ENCODE data around the gene DISP2.

The DISP2 gene

GRCh38 chr15:40388941-40389823 lies 31.2 kb downstream of the DISP2 start:
- DNase-seq (ENCODE audit: low read depth in 2 of 2, low spot score in 1 of 2), result no peak

GRCh38 chr15:40389824-40390595 lies 32.0 kb downstream of the DISP2 start:
- no peak for DNase-seq (ENCODE audit: low read depth in 2 of 2, low spot score in 1 of 2)

GRCh38 chr15:40392986-40393948 lies 35.2 kb downstream of the DISP2 start:
- DNase-seq (ENCODE audit: low read depth in 2 of 2, low spot score in 1 of 2), result no peak

- no peak for DNase-seq (ENCODE audit: low read depth in 2 of 2, low spot score in 1 of 2)
Measured at GRCh38 chr15:40397688-40398412, 39.8 kb downstream of the DISP2 start.

- no peak for DNase-seq (ENCODE audit: low read depth in 2 of 2, low spot score in 1 of 2)
Measured at GRCh38 chr15:40398413-40398873, 40.4 kb downstream of the DISP2 start.

GRCh38 chr15:40399370-40399769 lies 41.4 kb downstream of the DISP2 start:
- DNase-seq (ENCODE audit: low read depth in 2 of 2, low spot score in 1 of 2), result no peak

GRCh38 chr15:40405501-40406381 lies 47.7 kb downstream of the DISP2 start, which contains the start of gene IVD:
Gene IVD (plus strand): TSS chr15:40405795. CDS start chr15:40405828, 33 bp downstream.
- peak; percentile 65 to 79 for DNase-seq (ENCODE audit: low read depth in 2 of 2, low spot score in 1 of 2)

GRCh38 chr15:40407330-40407990 lies 49.4 kb downstream of the DISP2 start:
- no peak for DNase-seq (ENCODE audit: low read depth in 2 of 2, low spot score in 1 of 2)

GRCh38 chr15:40409366-40409765 lies 51.3 kb downstream of the DISP2 start:
- no peak for DNase-seq (ENCODE audit: low read depth in 2 of 2, low spot score in 1 of 2)

- DNase-seq (ENCODE audit: low read depth in 2 of 2, low spot score in 1 of 2), result no peak
Measured at GRCh38 chr15:40410476-40410875, 52.5 kb downstream of the DISP2 start.

GRCh38 chr15:40412095-40412759 lies 54.2 kb downstream of the DISP2 start:
- DNase-seq (ENCODE audit: low read depth in 2 of 2, low spot score in 1 of 2), result no peak

- no peak for DNase-seq (ENCODE audit: low read depth in 2 of 2, low spot score in 1 of 2)
Measured at GRCh38 chr15:40413036-40413435, 55.0 kb downstream of the DISP2 start.

GRCh38 chr15:40414816-40415215 lies 56.8 kb downstream of the DISP2 start:
- no peak for DNase-seq (ENCODE audit: low read depth in 2 of 2, low spot score in 1 of 2)

- DNase-seq (ENCODE audit: low read depth in 2 of 2, low spot score in 1 of 2), result no peak
Measured at GRCh38 chr15:40415226-40415625, 57.2 kb downstream of the DISP2 start.

- DNase-seq (ENCODE audit: low read depth in 2 of 2, low spot score in 1 of 2), result no peak
Measured at GRCh38 chr15:40416056-40416455, 58.0 kb downstream of the DISP2 start.

- no peak for DNase-seq (ENCODE audit: low read depth in 2 of 2, low spot score in 1 of 2)
Measured at GRCh38 chr15:40418126-40418525, 60.1 kb downstream of the DISP2 start.

- no peak for DNase-seq (ENCODE audit: low read depth in 2 of 2, low spot score in 1 of 2)
Measured at GRCh38 chr15:40420071-40420713, 62.2 kb downstream of the DISP2 start.

GRCh38 chr15:40420793-40421192 lies 62.8 kb downstream of the DISP2 start:
- no peak for DNase-seq (ENCODE audit: low read depth in 2 of 2, low spot score in 1 of 2)

All from stimulated activated CD8-positive, alpha-beta memory T cell treated with anti-CD3 and anti-CD28 coated beads, Interleukin-4, amount 100 ng/mL, for 4 hours (primary cell).